Stimulated activated CD4-positive, alpha-beta T cell treated with anti-CD3 and anti-CD28 coated beads, Interleukin-4, amount 100 ng/mL, for 48 hours (primary cell): ENCODE data around the gene SNX8.
A peak's percentile ranks its signal among the peaks of the same experiment; 100 is the strongest.
"Not testable (repeated sequence)": the region's sequence is repeated elsewhere in the genome, so short reads cannot be mapped to it uniquely, and the experiment has no call there.

Experiments
- DNase-seq, 2 donors: peaks; one replicate each; pipeline ENCODE4 v3.0.0-alpha.2; 2020; ENCODE audit warnings: low read depth in 2 of 2

Gene SNX8

GRCh38 chr7:2330493-2330892, 16.3 kb upstream of the SNX8 start:
- DNase-seq = no peak

- DNase-seq = no peak
These were observed 12.7 kb upstream of the SNX8 start for GRCh38 chr7:2326951-2327350.

DNA sequence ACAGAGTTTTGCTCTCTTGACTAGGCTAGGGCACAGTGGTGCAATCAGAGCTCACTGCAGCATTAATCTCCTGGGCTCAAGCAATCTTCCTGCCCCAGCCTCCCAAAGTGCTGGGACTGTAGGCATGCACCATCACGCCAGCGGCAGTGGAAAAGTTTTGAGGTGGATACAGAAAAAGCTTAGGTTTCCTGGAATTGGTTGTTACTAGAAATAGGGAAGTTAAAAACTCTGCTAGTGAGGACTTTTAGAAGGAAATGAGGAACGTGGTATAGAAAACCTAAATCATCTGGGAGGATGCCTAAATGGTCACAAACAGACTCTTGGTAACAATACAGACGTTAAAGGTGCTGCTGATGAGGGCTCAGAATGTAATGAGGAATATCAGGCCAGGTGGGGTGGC, 10.9 kb upstream of the SNX8 start:
- DNase-seq = no peak

DNA sequence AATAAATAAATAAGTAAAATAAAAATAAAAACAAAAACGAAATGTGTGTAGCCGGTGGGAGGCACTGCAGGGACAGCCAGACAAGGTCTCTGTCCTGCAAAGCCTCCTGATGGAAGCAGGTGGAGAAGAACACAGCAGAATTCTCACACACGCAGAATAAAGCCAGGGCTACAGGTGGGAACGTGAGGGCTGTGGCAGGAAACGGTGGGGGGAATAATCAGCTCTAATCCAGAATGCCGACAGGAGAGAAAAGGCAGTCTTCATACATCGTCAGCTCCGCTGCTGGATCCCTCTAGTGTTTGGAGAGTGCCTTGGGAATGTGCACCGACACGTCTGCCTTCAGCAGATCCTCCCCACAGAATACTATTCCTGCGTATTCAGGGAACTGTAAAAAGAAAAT, 6.8 kb upstream of the SNX8 start:
- no peak for DNase-seq

DNA sequence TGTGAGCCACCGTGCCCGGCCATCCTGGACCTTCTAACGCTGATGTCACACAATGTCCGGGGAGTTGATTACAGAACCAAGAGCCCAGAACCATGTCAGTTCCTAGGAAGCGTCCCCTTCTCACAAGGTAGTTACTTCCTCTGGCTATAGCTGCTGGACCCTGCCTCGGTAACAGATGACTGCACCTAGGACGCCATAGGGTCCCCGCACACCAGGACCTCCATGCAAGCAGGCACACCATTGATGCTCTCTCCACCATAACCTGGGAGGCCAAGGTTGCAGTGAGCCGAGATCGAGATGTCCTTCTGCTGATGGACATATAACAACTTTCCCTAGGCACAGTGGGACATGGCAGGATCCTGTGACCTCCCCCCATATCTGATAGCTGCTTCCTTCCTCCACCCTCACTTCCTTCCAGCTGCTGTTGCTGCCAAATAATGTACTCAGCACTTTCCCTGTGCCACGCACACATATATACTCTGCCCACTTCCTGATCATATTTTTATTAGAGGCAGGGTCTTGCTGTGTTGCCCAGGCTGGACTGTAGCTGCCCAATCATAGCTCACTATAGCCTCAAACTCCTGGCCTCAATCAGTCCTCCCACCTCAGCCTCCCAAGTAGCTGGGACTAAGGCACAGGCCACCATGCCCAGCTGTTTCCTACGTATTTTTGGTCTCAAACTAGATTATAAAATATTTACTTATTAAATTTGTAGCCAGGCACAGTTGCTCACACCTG, 3.5 kb upstream of the SNX8 start:
- DNase-seq = no peak

DNA sequence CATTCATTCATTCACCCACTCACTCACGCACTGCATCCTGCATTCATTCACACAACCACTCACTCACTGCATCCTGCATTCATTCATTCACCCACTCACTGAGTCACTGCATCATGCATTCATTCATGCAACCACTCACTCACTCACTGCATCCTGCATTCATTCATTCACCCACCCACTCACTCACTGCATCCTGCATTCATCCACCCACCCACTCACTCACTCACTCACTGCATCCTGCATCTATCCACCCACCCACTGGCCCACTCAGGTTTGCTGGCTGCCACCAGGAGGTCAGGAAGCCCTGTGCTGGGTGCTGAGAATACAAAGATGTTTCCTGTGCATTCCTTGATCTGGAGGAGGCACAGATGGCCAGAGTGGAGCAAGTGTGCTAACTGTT, 2.3 kb upstream of the SNX8 start:
- DNase-seq = no peak

DNA sequence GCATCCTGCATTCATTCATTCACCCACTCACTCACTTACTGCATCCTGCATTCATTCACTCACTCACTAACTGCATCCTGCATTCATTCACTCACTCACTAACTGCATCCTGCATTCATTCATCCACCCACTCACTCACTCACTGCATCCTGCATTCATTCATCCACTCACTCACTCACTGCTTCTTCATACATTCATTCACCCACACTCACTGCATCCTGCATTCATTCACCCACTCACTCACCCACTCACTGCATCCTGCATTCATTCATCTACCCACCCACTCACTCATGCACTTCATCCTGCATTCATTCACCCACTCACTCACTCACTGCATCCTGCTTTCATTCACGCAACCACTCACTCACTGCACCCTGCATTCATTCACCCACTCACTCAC, 1.5 kb upstream of the SNX8 start:
- no peak for DNase-seq

GRCh38 chr7:2314956-2315530, 802 bp upstream of the SNX8 start:
- not testable (repeated sequence) for DNase-seq

- peak in 1 of 2 donors; percentile 15 for DNase-seq
These were observed 612 bp downstream of the SNX8 start for GRCh38 chr7:2313450-2314208.

- no peak for DNase-seq
These were observed 1.8 kb downstream of the SNX8 start for GRCh38 chr7:2312267-2312929.

DNA sequence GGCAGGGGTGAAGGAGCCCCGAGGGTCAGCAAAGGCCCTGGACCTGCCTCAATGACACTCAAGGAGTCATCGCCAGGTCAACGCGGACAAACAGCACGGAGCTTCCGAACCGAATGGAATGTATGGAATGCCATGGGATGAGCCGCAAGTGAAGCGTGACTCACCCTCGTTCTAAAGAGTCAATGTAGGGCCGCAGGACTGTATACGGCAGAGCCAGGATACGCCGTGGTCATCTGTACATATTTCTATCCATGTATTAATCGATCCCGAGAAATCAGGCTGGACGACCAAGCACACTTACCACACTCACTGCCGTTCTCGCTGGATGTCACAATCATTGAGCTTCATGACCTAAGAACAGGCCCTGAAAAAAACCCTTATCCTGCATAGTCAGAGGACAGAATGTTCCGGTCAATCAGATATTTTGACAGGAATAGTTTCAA, 4.3 kb downstream of the SNX8 start:
- no peak for DNase-seq

GRCh38 chr7:2307690-2308107, 6.5 kb downstream of the SNX8 start:
- DNase-seq = no peak

DNA sequence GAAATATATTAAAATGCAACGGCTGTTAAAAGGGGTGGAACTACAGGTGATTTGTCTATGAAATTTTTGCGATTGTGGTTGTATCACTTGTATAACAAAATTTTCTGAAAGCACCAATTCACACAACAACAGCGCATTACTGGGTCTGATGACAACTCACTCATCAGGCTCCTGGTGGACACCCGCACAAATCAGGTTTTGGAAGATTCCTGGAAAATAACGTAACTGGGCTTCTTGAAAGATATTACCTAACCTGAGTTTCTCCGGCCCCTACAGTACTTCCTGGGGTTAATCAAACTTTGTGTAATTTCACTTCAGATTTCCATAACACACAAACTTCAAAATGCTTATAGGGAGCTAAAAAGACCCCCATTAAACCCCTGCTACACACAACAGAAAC, 7.6 kb downstream of the SNX8 start:
- DNase-seq = no peak

DNA sequence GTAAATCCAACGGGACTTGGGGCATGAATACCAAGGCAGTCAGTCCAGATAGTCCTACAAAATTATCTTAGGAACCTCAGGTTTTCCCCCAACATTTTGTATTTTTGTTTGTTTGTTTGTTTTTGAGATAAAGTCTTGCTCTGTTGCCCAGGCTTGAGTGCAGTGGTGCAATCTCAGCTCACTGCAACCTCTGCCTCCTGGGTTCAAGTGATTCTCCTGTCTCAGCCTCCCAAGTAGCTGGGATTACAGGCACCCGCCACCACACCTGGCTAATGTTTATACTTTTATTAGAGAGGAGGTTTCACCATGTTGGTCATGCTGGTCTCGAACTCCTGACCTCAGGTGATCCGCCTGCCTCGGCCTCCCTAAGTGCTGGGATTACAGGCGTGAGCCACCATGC, 9.0 kb downstream of the SNX8 start:
- DNase-seq = not testable (repeated sequence)

DNA sequence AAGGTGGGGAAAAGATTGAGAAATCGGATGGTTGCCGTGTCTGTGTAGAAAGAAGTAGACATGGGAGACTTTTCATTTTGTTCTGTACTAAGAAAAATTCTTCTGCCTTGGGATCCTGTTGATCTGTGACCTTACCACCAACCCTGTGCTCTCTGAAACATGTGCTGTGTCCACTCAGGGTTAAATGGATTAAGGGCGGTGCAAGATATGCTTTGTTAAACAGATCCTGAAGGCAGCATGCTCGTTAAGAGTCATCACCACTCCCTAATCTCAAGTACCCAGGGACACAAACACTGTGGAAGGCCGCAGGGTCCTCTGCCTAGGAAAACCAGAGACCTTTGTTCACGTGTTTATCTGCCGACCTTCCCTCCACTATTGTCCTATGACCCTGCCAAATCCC, 10.7 kb downstream of the SNX8 start:
- DNase-seq = not testable (repeated sequence)

DNA sequence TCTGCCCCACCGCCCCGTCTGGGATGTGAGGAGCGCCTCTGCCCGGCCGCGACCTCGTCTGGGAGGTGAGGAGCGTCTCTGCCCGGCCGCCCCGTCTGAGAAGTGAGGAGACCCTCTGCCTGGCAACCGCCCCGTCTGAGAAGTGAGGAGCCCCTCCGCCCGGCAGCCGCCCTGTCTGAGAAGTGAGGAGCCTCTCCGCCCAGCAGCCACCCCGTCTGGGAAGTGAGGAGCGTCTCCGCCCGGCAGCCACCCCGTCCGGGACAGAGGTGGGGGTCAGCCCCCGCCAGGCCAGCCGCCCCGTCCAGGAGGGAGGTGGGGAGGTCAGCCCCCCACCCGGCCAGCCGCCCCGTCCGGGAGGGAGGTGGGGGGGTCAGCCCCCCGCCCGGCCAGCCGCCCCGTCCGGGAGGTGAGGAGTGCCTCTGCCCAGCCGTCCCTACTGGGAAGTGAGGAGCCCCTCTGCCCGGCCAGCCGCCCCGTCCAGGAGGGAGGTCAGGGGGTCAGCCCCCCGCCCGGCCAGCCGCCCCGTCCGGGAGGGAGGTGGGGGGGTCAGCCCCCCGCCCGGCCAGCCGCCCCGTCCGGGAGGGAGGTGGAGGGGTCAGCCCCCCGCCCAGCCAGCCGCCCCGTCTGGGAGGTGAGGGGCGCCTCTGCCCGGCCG, 11.4 kb downstream of the SNX8 start:
- DNase-seq = not testable (repeated sequence)

DNA sequence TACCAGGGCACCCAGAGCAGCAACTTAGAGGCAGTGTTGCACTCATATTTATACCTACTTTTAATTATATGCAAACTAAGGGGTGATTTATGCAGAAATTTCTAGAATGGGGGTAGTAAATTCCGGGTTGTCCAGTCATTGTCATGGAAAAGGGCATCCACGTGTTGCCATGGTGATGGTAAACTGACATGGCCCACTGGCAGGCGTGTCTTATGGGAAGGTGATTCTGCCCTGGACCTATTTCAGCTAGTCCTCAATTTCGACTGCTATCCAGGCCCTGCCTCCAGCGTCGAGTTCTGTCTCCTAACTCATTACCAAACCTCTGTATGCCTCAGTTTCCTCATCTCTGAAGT, 12.8 kb downstream of the SNX8 start:
- no peak for DNase-seq

DNA sequence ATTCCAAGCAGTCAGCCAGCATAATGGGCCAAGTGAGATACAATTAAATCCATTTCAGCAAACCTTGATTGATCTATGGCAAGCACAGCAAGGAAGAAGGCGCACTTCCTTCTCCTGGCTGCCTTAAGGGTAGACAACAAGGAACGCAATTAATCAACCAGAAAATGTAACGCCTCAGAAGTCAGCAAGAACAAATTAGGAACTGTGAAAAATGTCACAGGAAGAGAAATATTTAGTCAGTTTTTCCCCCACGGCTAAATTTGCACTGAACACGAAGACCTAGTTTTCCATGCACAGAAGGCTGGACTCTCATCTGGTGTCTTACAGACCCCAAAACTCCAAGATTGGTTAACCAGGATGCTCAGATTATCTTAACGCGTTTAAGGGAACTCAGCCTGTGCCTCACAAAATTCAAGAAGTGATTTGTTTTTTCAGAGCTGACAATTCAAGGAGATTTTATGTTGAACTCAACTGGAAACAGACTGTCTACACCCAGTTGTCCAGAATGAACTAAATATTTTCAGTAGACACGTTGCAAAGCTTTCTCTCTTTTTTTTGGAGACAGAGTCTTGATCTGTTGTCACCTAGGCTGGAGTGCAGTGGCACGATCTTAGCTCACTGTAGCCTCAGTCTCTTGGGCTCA, 14.2 kb downstream of the SNX8 start:
- DNase-seq = no peak

DNA sequence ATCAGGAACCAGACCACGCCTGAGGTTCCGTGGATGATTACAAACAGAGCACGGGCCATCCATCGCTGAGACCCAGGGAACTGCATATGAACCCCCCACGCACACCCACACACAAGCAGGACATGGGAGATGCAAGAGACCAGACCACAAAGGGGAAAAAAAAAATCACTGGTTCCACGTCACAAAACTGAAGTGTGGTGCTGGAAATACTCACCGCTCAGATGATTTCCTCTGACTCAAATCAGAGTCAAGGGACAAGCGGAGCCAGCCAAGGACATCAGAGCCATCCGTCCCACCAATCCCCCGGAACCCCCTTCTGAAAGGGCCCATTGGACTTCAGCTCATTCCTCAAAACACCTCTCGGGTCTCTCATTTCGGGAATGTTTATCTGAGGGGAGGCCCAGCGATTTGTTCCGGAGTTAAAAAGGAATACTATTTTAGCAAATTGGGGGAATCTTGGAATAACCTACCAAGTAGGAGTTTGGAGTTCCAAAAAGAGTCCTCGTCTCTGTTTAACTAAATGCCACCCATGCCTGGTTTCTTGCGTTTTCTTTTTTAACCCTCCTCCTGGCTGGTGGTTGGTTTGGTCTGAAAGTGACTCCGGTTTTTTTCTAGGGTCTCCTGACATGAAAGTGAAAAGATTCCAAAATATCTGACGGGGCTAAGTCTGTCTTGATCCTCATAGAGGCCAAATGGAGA, 15.0 kb downstream of the SNX8 start:
- DNase-seq = peak; percentile 8 to 34

DNA sequence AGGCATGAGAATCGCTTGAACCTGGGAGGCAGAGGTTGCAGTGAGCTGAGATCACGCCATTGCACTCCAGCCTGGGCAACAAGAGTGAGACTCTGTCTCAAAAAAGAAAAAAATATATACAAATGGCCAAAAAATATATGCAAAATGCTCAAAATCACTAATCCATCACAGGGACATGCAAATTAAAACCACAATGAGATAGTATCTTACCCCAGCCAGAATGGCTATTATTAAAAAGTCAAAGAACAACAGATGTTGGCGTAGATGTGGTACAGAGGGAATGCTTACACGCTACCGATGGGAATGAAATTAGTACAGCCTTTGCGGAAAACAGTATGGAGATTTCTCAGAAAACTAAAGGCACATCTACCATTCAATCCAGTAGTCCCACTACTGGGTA, 17.4 kb downstream of the SNX8 start:
- DNase-seq = no peak
